HepG2 (cell line): ENCODE data around the gene ZNF281. TPM values are rescaled to one million over a fixed set of nuclear protein-coding genes. Genes with fewer than 3 reads are reported as not detected.

ENCODE experiments used
- ATM ChIP-seq: fragments of 450-650 bp; IDR thresholded peaks from 2 replicates; pipeline ENCODE4 v1.7.1; 2017; ENCODE audit warnings: mild to moderate bottlenecking, borderline replicate concordance
- CENPT ChIP-seq: sonication (generic); formaldehyde crosslinking; IDR thresholded peaks from 2 replicates; pipeline ENCODE4 v1.8.0; 2022; ENCODE audit warnings: low read depth, mild to moderate bottlenecking, moderate library complexity, missing genetic modification reagents
- EP300 ChIP-seq, 3 experiments: sonication (generic) in 1 of 3; formaldehyde crosslinking in 1 of 3; IDR thresholded peaks; 2 replicates each; pipeline versions ENCODE4 v1.5.1 to v1.6.1; 2011 to 2020; ENCODE audit warnings: low read depth in 2 of 3, low read length in 2 of 3, borderline replicate concordance in 1 of 3, improper control_type of control experiment in 1 of 3, mild to moderate bottlenecking in 1 of 3, missing genetic modification reagents in 1 of 3, moderate library complexity in 1 of 3
- FOXC1 ChIP-seq: sonication (generic); formaldehyde crosslinking; IDR thresholded peaks from 2 replicates; pipeline ENCODE4 v1.8.0; 2022; ENCODE audit warnings: mild to moderate bottlenecking, missing genetic modification reagents, borderline replicate concordance
- GATA4 ChIP-seq: sonication (generic); IDR thresholded peaks from 2 replicates; pipeline ENCODE4 v1.6.1; 2016; ENCODE audit warnings: antibody characterized with exemption, low read depth, borderline replicate concordance
- HOXD1 ChIP-seq: sonication (generic); formaldehyde crosslinking; IDR thresholded peaks from 2 replicates; pipeline ENCODE4 v1.5.0; 2020; ENCODE audit warnings: missing genetic modification reagents
- RXRA ChIP-seq: sonication (generic); formaldehyde crosslinking; IDR thresholded peaks from 2 replicates; pipeline ENCODE4 v1.5.1; 2020; ENCODE audit warnings: missing genetic modification reagents
- ZNF550 ChIP-seq: sonication (generic); formaldehyde crosslinking; IDR thresholded peaks from 2 replicates; pipeline ENCODE4 v1.4.0; 2020; ENCODE audit warnings: mild to moderate bottlenecking, missing genetic modification reagents, borderline replicate concordance
- ZNF557 ChIP-seq: sonication (generic); formaldehyde crosslinking; IDR thresholded peaks from 2 replicates; pipeline ENCODE4 v1.4.0; 2020; ENCODE audit warnings: missing genetic modification reagents
- ZNF567 ChIP-seq: sonication (generic); formaldehyde crosslinking; IDR thresholded peaks from 2 replicates; pipeline ENCODE4 v1.8.1; 2023; ENCODE audit warnings: mild to moderate bottlenecking, missing genetic modification reagents, borderline replicate concordance
- ZZZ3 ChIP-seq: sonication (generic); formaldehyde crosslinking; IDR thresholded peaks from 2 replicates; pipeline ENCODE4 v1.4.0; 2020; ENCODE audit warnings: missing genetic modification reagents, mild to moderate bottlenecking, borderline replicate concordance
- polyA plus RNA-seq, 8 experiments: library from polyadenylated mRNA; depleted of rRNA in 3 of 8; stranded (reverse) in 7 of 8; unstranded in 1 of 8; fragments of >200 nt; fragmentation: Illumina TruSeq in 4 of 8; extraction: Trizol in 4 of 8; gene quantifications; 2 replicates each; pipeline versions ENCODE4 v1.2.1 to v1.2.3, GENCODE V29; 2011 to 2016; ENCODE audit warnings: low read depth in 4 of 8, missing spikeins in 1 of 8, mixed read lengths in 1 of 8; ENCODE audit not compliant: insufficient read depth in 1 of 8
- total RNA-seq, 5 experiments: library from RNA; depleted of rRNA; stranded (reverse); fragments of >200 nt; fragmentation: Illumina TruSeq; extraction: Trizol; gene quantifications; 2 replicates each; pipeline ENCODE4 v1.2.3, GENCODE V29; 2016; ENCODE audit warnings: low read depth in 1 of 5
- TF ChIP-seq, protein P1 (sequence below): IDR thresholded peaks from 2 replicates; pipeline ENCODE4 v1.6.1; 2018; ENCODE audit warnings: missing genetic modification reagents, mild to moderate bottlenecking, missing compliant biosample characterization
- TF ChIP-seq, protein P2 (sequence below), 2 experiments: fragments of 450-650 bp in 1 of 2; sonication (generic) in 1 of 2; formaldehyde crosslinking in 1 of 2; IDR thresholded peaks; 2 replicates each; pipeline versions ENCODE4 v1.6.1 to v1.8.0; 2016 to 2022; ENCODE audit warnings: antibody characterized with exemption in 1 of 2, mild to moderate bottlenecking in 1 of 2, missing genetic modification reagents in 1 of 2
- TF ChIP-seq, protein P3 (sequence below), 2 experiments: fragments of 450-650 bp in 1 of 2; sonication (generic) in 1 of 2; formaldehyde crosslinking; IDR thresholded peaks; 2 replicates each; pipeline versions ENCODE4 v1.5.0 to v1.8.0; 2020 to 2022; ENCODE audit warnings: mild to moderate bottlenecking in 1 of 2, missing genetic modification reagents in 1 of 2
- TF ChIP-seq, protein P4 (sequence below): IDR thresholded peaks from 2 replicates; pipeline ENCODE4 v1.6.1; 2016; ENCODE audit warnings: mild to moderate bottlenecking, missing biosample characterization, missing genetic modification reagents

ZNF281 gene
- total and polyA plus RNA-seq, 2 of the 13 experiments (the other 11 are each of a cell fraction or from before 2014, with no cell fraction given), result 7.7 to 20.6 TPM

DNA sequence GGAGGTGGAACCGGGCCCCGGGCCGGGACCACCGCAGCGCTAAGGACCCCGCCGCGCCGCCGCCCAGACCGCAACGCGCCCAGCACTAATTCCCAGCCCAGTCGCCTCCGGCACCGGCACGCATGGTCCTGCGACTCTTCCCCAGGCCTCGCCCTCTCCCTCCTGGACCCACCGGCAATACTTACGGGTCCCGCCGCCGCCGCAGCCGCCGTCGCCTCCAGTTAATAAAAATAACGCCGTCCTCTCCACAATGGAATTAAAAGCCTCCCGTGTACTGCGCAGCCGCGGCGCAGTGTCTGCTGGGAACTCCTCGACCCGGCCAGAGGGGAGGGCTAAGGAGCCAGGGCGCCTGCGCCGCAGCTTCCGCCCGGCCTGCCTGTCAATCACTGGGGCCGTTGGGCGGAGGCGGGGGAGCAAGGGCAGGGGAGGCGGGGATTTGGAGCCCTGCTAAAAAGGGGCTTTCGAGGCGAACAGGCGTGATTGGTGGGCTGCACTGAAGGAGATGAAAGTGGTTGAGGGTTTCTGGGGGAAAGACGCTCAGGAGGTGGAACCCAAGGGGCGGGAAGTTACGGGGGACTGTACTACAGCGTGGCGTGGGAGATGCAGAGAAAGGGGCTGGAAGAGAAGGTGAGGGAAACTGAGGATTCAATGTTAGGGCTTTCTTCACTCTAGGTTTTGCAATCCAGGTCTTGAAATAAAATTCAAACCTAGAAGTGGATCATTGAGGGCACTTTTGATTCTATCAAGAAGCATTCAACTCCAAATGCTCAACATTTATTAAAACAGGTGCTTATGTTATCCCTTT, at the start of gene ZNF281 (continued):
- no peak for TF ChIP-seq EP300 (IDR thresholded peaks at IDR 0.05; ENCODE audit: low read depth in 2 of 2, low read length in 2 of 2)
- no peak for TF ChIP-seq EP300 (CRISPR knock-in tag; IDR thresholded peaks at IDR 0.05; ENCODE audit: borderline replicate concordance)
- no peak for TF ChIP-seq RXRA
- no peak for TF ChIP-seq ZZZ3
- TF ChIP-seq, protein P1, sequence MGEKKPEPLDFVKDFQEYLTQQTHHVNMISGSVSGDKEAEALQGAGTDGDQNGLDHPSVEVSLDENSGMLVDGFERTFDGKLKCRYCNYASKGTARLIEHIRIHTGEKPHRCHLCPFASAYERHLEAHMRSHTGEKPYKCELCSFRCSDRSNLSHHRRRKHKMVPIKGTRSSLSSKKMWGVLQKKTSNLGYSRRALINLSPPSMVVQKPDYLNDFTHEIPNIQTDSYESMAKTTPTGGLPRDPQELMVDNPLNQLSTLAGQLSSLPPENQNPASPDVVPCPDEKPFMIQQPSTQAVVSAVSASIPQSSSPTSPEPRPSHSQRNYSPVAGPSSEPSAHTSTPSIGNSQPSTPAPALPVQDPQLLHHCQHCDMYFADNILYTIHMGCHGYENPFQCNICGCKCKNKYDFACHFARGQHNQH, result peak; percentile 61; the same call in 1 of the 2 replicates
- TF ChIP-seq, protein P2, sequence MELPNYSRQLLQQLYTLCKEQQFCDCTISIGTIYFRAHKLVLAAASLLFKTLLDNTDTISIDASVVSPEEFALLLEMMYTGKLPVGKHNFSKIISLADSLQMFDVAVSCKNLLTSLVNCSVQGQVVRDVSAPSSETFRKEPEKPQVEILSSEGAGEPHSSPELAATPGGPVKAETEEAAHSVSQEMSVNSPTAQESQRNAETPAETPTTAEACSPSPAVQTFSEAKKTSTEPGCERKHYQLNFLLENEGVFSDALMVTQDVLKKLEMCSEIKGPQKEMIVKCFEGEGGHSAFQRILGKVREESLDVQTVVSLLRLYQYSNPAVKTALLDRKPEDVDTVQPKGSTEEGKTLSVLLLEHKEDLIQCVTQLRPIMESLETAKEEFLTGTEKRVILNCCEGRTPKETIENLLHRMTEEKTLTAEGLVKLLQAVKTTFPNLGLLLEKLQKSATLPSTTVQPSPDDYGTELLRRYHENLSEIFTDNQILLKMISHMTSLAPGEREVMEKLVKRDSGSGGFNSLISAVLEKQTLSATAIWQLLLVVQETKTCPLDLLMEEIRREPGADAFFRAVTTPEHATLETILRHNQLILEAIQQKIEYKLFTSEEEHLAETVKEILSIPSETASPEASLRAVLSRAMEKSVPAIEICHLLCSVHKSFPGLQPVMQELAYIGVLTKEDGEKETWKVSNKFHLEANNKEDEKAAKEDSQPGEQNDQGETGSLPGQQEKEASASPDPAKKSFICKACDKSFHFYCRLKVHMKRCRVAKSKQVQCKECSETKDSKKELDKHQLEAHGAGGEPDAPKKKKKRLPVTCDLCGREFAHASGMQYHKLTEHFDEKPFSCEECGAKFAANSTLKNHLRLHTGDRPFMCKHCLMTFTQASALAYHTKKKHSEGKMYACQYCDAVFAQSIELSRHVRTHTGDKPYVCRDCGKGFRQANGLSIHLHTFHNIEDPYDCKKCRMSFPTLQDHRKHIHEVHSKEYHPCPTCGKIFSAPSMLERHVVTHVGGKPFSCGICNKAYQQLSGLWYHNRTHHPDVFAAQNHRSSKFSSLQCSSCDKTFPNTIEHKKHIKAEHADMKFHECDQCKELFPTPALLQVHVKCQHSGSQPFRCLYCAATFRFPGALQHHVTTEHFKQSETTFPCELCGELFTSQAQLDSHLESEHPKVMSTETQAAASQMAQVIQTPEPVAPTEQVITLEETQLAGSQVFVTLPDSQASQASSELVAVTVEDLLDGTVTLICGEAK (IDR thresholded peaks at IDR 0.05), result no peak
- TF ChIP-seq, protein P2 (CRISPR knock-in tag; IDR thresholded peaks at IDR 0.05), result no peak
- no peak for TF ChIP-seq CENPT
- TF ChIP-seq, protein P3, sequence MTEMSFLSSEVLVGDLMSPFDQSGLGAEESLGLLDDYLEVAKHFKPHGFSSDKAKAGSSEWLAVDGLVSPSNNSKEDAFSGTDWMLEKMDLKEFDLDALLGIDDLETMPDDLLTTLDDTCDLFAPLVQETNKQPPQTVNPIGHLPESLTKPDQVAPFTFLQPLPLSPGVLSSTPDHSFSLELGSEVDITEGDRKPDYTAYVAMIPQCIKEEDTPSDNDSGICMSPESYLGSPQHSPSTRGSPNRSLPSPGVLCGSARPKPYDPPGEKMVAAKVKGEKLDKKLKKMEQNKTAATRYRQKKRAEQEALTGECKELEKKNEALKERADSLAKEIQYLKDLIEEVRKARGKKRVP (CRISPR knock-in tag; IDR thresholded peaks at IDR 0.05), result no peak
- TF ChIP-seq, protein P4, sequence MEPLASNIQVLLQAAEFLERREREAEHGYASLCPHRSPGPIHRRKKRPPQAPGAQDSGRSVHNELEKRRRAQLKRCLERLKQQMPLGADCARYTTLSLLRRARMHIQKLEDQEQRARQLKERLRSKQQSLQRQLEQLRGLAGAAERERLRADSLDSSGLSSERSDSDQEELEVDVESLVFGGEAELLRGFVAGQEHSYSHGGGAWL (CRISPR knock-in tag), result peak; percentile 68; the same call in 1 of the 2 replicates
- TF ChIP-seq HOXD1 (CRISPR knock-in tag), result 0 out of 2 replicates have a peak, but pooled peaks have one; percentile 73
- no peak for TF ChIP-seq GATA4
- no peak for TF ChIP-seq ATM
- TF ChIP-seq ZNF557, result no peak
- 0 out of 2 replicates have a peak, but pooled peaks have one; percentile 50 for TF ChIP-seq ZNF567 (CRISPR knock-in tag)
- no peak for TF ChIP-seq ZNF550 (CRISPR knock-in tag)
- TF ChIP-seq FOXC1 (CRISPR knock-in tag), result peak; percentile 41; the same call in 1 of the 2 replicates
